ENCODE data around the gene WEE2.
"Not testable (repeated sequence)": the region's sequence is repeated elsewhere in the genome, so short reads cannot be mapped to it uniquely, and the experiment has no call there.

Gene WEE2

GRCh38 chr7:141752634-141753033 lies 44.5 kb downstream of the WEE2 start:
- no peak for TF ChIP-seq CTCF (IDR thresholded peaks at IDR 0.05; ENCODE audit: low read depth, low read length)
- H3K4me3 ChIP-seq (ENCODE audit: low read depth, low read length): no peak overlapping the region

DNA sequence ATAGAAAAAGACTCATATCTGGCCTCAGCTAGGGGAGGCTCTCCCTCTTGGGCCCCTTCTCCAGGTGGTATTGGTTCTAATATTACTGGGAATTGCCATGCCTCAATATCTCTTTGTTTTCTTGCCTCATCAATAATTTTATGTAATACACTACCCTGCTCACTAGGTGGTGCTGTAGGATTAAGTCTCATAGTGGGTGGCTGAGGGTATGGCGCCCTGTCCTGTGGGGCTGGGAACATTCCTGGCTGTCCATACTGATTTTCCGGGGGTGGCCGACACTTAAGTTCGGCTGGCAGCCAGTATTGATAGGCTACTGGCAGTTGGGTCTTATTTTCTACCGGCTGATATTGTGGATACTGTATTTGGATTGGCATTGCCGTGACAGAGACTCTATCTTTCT lies 46.8 kb downstream of the WEE2 start:
- no peak overlapping the region for H3K4me3 ChIP-seq (ENCODE audit: low read depth, low read length)
- TF ChIP-seq CTCF (IDR thresholded peaks at IDR 0.05; ENCODE audit: low read depth, low read length): peak; percentile 29

- TF ChIP-seq CTCF (IDR thresholded peaks at IDR 0.05; ENCODE audit: low read depth, low read length): no peak
- H3K4me3 ChIP-seq (ENCODE audit: low read depth, low read length): no peak within 1 kb of the TSS
Measured at GRCh38 chr7:141763797-141764196, 55.6 kb downstream of the WEE2 start, which contains the start of gene TAS2R3. Gene TAS2R3 (plus strand): TSS chr7:141764097. CDS start chr7:141764159, 62 bp downstream.

DNA sequence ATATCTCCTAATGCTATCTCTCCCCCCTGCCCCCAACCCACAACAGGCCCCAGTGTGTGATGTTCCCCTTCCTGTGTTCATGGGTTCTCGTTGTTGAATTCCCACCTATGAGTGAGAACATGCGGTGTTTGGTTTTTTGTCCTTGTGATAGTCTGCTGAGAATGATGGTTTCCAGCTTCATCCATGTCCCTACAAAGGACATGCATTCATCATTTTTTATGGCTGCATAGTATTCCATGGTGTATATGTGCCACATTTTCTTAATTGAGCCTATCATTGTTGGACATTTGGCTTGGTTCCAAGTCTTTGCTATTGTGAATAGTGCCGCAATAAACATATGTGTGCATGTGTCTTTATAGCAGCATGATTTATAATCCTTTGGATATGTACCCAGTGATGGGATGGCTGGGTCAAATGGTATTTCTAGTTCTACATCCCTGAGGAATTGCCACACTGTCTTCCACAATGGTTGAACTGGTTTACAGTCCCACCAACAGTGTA lies 62.0 kb downstream of the WEE2 start:
- not testable (repeated sequence) for H3K4me3 ChIP-seq (ENCODE audit: low read depth, low read length)

DNA sequence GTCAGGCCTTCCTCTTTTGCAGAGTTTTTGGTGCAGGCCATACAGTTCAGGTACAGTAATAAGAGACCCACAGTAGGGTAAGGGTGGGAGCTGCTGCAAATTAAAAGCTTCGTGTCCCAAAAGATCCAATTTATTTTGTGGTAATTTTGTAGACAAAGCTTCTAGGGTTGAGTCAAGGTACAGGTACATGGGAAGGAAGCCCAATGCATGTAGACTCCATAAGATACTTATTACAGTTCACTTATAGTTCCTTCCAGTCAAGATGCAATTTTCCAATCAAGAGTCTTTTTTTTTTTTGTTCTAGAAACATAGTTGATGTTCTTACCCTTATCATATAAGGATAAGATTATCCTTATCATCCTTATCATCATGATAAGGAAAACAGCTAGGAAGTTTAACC lies 68.2 kb downstream of the WEE2 start, which contains the start of gene TAS2R4:
Gene TAS2R4, plus strand, starts transcription at position 301 of the 400 bp plus-strand sequence. CDS start 1,815 bp downstream, outside the sequence.
- no peak within 1 kb of the TSS for H3K4me3 ChIP-seq (ENCODE audit: low read depth, low read length)
- no peak for TF ChIP-seq CTCF (IDR thresholded peaks at IDR 0.05; ENCODE audit: low read depth, low read length)
